GM12878 (cell line): ENCODE data around the gene SPTBN2. TPM values are rescaled to one million over a fixed set of nuclear protein-coding genes. Genes with fewer than 3 reads are reported as not detected.
"Not testable (repeated sequence)": the region's sequence is repeated elsewhere in the genome, so short reads cannot be mapped to it uniquely, and the experiment has no call there.

Experiments
- ATAC-seq: fragments of 200-7000 bp; cut with Tn5 transposase; 3 replicates; pipeline ENCODE4 v1.9.1; 2020; ENCODE audit warnings: mild to moderate bottlenecking, moderate library complexity
- BruUV-seq: library from RNA; stranded (reverse); fragments of 400-500 nt; replicated peaks from 2 replicates; lab custom pipeline; 2021; lab: Mats Ljungman, UMichigan
- CTCF ChIA-PET: fragments of 300-600 bp; sonication (Branson Sonifier 250); formaldehyde crosslinking; extraction: SDS; loops from one replicate; lab custom pipeline; 2021; ENCODE audit warnings: inconsistent platforms; lab: Yijun Ruan, JAX
- POLR2A ChIA-PET: fragments of 350-600 bp; formaldehyde crosslinking; extraction: SDS; loops from one replicate; lab custom pipeline; 2021; ENCODE audit warnings: inconsistent platforms; lab: Charles Lee
- RAD21 ChIA-PET: fragments of 300-600 bp; sonication (Branson Sonifier 250); formaldehyde crosslinking; loops from one replicate; lab custom pipeline; 2023; ENCODE audit warnings: antibody characterized with exemption; ENCODE audit not compliant: unreplicated experiment; lab: Charles Lee
- SMC1A ChIA-PET: fragments of 300-600 bp; sonication (Branson Sonifier 250); formaldehyde crosslinking; loops from one replicate; lab custom pipeline; 2023; ENCODE audit not compliant: unreplicated experiment, uncharacterized antibody; lab: Charles Lee
- DNase-seq: peaks from one replicate; pipeline ENCODE4 v3.0.0-alpha.2; 2011; ENCODE audit warnings: low read depth, low spot score
- FAIRE-seq: peaks from 3 replicates; lab custom pipeline; 2011; peaks lifted over from hg19 to GRCh38; lab: Jason Lieb, UNC
- H2AFZ ChIP-seq: 2 replicates; pipeline ENCODE4 v1.6.0; 2011; ENCODE audit warnings: low read depth, low read length, control low read depth; ENCODE audit not compliant: control insufficient read depth
- H3K27ac ChIP-seq: 2 replicates; pipeline ENCODE4 v1.5.1; 2011; ENCODE audit warnings: control low read depth; ENCODE audit not compliant: control insufficient read depth, insufficient read depth
- H3K27me3 ChIP-seq, 2 experiments: replicated peaks in 1 of 2; 2 replicates each; pipeline versions ENCODE4 v1.6.0 to v1.6.1; 2011; ENCODE audit warnings: low read length in 1 of 2; ENCODE audit not compliant: control insufficient read depth in 2 of 2, insufficient read depth in 2 of 2
- H3K36me3 ChIP-seq, 2 experiments: 2 replicates each; pipeline ENCODE4 v1.5.1; 2011; ENCODE audit warnings: low read length in 1 of 2; ENCODE audit not compliant: control insufficient read depth in 2 of 2, insufficient read depth in 2 of 2
- H3K4me1 ChIP-seq: 2 replicates; pipeline ENCODE4 v1.6.1; 2011; ENCODE audit warnings: mild to moderate bottlenecking, low read length, moderate library complexity, mixed read lengths; ENCODE audit not compliant: control insufficient read depth, insufficient read depth
- H3K4me2 ChIP-seq: 2 replicates; pipeline ENCODE4 v1.6.0; 2011; ENCODE audit warnings: control low read depth; ENCODE audit not compliant: control insufficient read depth, insufficient read depth
- H3K4me3 ChIP-seq: fragments of 200-600 bp; sonication (generic); 2 replicates; pipeline ENCODE4 v1.5.1; 2016
- H3K79me2 ChIP-seq: 2 replicates; pipeline ENCODE4 v1.6.0; 2011; ENCODE audit warnings: low read length; ENCODE audit not compliant: control insufficient read depth, insufficient read depth
- H3K9ac ChIP-seq: 2 replicates; pipeline ENCODE4 v1.8.0; 2011; ENCODE audit warnings: low read length, control low read depth, mixed read lengths; ENCODE audit not compliant: control insufficient read depth, insufficient read depth
- H3K9me3 ChIP-seq: replicated peaks from 3 replicates; pipeline ENCODE4 v1.5.1; 2011; ENCODE audit warnings: mild to moderate bottlenecking, low read length; ENCODE audit not compliant: control insufficient read depth, insufficient read depth
- H4K20me1 ChIP-seq: 2 replicates; pipeline ENCODE4 v1.6.0; 2011; ENCODE audit not compliant: control insufficient read depth, insufficient read depth
- CREB1 ChIP-seq: IDR thresholded peaks from 2 replicates; pipeline ENCODE4 v1.6.1; 2012; ENCODE audit warnings: low read depth, mild to moderate bottlenecking, inconsistent platforms
- EGR1 ChIP-seq, 2 experiments: IDR thresholded peaks; 1 replicate in 1 of 2; 2 replicates in 1 of 2; pipeline ENCODE4 v1.6.1; 2011 to 2012; ENCODE audit warnings: low read depth in 2 of 2, low read length in 2 of 2, borderline replicate concordance in 1 of 2, mild to moderate bottlenecking in 1 of 2, moderate library complexity in 1 of 2
- SMARCA5 ChIP-seq: fragments of 450-650 bp; IDR thresholded peaks from 2 replicates; pipeline ENCODE4 v1.6.1; 2017; ENCODE audit warnings: mild to moderate bottlenecking
- SREBF2 ChIP-seq: IDR thresholded peaks from 2 replicates; pipeline ENCODE4 v1.6.1; 2012; ENCODE audit warnings: mild to moderate bottlenecking, low read length
- WGBS: methylation state at CpG from one replicate; pipeline ENCODE4 v1.1.6; 2016; ENCODE audit warnings: low lambda C conversion rate; ENCODE audit not compliant: insufficient replicate concordance, insufficient coverage; ENCODE audit errors: missing lambda C conversion rate; 5-methylcytosine and 5-hydroxymethylcytosine counted together
- in situ Hi-C: fragments of 300-500 bp; cut with MboI; formaldehyde crosslinking; loops from 9 replicates; pipeline ENCODE4 v1.14.3; 2018; ENCODE audit warnings: mixed read lengths
- intact Hi-C: fragments of 100-400 bp; cut with micrococcal nuclease; formaldehyde crosslinking; loops from one replicate; pipeline ENCODE4 v1.14.2; 2022; ENCODE audit not compliant: unreplicated experiment
- polyA plus RNA-seq, 11 experiments: library from polyadenylated mRNA; depleted of rRNA in 4 of 11; unstranded in 6 of 11; stranded (reverse) in 5 of 11; fragments of >200 nt; fragmentation: Nextera tagmentation in 4 of 11; fragmentation: Illumina TruSeq in 1 of 11; extraction: Ambion mirVana in 4 of 11; extraction: Trizol in 1 of 11; gene quantifications; 1 replicate in 1 of 11; 2 replicates in 10 of 11; pipeline versions ENCODE4 v1.2.1 to v1.2.3, GENCODE V29; 2011 to 2016; ENCODE audit warnings: inconsistent platforms in 2 of 11, missing spikeins in 2 of 11, low read depth in 1 of 11
- total RNA-seq, 4 experiments: library from RNA; depleted of rRNA in 3 of 4; stranded (reverse); fragments of >200 nt in 3 of 4; fragmentation: Illumina TruSeq in 1 of 4; extraction: Trizol in 1 of 4; gene quantifications; 2 replicates each; pipeline versions ENCODE4 v1.2.1 to v1.2.3, GENCODE V29; 2013 to 2021
- TF ChIP-seq, protein P1 (sequence below): IDR thresholded peaks from 2 replicates; pipeline ENCODE4 v1.6.1; 2011; ENCODE audit warnings: borderline replicate concordance, low read depth, mild to moderate bottlenecking, moderate library complexity, mixed read lengths, low read length; ENCODE audit not compliant: insufficient read depth; ENCODE audit errors: extremely low read length
- TF ChIP-seq, protein P2 (sequence below), 3 experiments: IDR thresholded peaks in 2 of 3; conservative IDR thresholded peaks in 1 of 3; 2 replicates each; pipeline ENCODE4 v1.5.1; 2011; ENCODE audit warnings: low read depth in 3 of 3, low read length in 3 of 3, mild to moderate bottlenecking in 3 of 3, control low read depth in 2 of 3, moderate library complexity in 2 of 3, inconsistent platforms in 1 of 3, mixed read lengths in 1 of 3; ENCODE audit not compliant: control insufficient read depth in 2 of 3, insufficient read depth in 1 of 3; ENCODE audit errors: extremely low read depth in 1 of 3
- TF ChIP-seq, protein P3 (sequence below): fragments of 450-650 bp; IDR thresholded peaks from 2 replicates; pipeline ENCODE4 v1.6.1; 2017; ENCODE audit warnings: mild to moderate bottlenecking, moderate library complexity

Gene SPTBN2
- total and polyA plus RNA-seq, 10 of the 15 experiments (the other 5 are each of a cell fraction or from before 2014, with no cell fraction given), result 0.38 to 1.0 (median 0.69) TPM; not detected in 5

- ATAC-seq, RAD21 ChIA-PET, H2AFZ ChIP-seq, H3K4me2 ChIP-seq, H3K9me3 ChIP-seq, H4K20me1 ChIP-seq, H3K27ac ChIP-seq, H3K36me3 ChIP-seq, DNase-seq, FAIRE-seq, POLR2A ChIA-PET, intact Hi-C loops, H3K79me2 ChIP-seq, H3K4me1 ChIP-seq, BruUV-seq, H3K4me3 ChIP-seq, H3K9ac ChIP-seq, in situ Hi-C loops: not testable (repeated sequence)
- ChIA-PET CTCF (interaction anchor here (0.6 to 0.7 kb wide), 2 partner anchors 14 to 146 kb away, joined by 3 to 5 read pairs; no protein-coding TSS in a partner anchor), SMC1A (interaction anchor here (0.7 kb wide), 2 partner anchors 45 to 181 kb away, joined by 3 to 4 read pairs; no protein-coding TSS in a partner anchor)
- peaks cover 17% of the 10 kb centered on the region in 2 experiments for H3K27me3 ChIP-seq
- WGBS, result 34% methylated on average over 5 of the region's 5 CpGs
Measured at GRCh38 chr11:66724167-66724566, 4.8 kb downstream of the SPTBN2 start.

DNA sequence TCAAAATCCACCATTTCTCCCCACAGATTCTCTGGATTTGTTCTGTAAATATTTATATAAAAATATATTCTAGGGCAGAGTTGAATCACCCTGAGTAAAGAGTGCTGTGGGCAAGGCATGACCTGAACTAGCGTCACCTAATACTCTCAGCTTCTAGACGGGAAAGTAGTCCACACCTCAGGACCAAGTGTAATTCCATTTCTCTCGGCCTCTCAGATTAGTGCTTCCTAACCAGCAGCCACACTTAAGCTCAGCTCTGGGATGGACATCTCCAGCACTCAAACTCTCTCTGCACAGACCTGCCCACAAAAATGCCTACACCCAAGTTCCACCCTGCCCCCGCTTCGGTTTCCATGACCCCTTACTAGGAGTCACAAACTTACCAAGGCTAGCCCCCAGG, 5.3 kb downstream of the SPTBN2 start:
- ChIA-PET POLR2A (no interaction called here), SMC1A (interaction anchor here (0.6 to 0.7 kb wide), 2 partner anchors 45 to 111 kb away, joined by 3 to 4 read pairs; no protein-coding TSS in a partner anchor), CTCF (interaction anchor here (0.8 kb wide), 1 partner anchor 49 kb away, joined by 3 read pairs; no protein-coding TSS in a partner anchor), RAD21 (no interaction called here)
- H4K20me1 ChIP-seq, result no peaks in the 10 kb centered on the region
- in situ Hi-C loops, result no loop called here
- DNase-seq, result no peak
- no peaks in the 10 kb centered on the region for H3K36me3 ChIP-seq
- peaks cover 12 to 14% of the 10 kb centered on the region in 2 experiments for H3K27me3 ChIP-seq
- no peak for FAIRE-seq
- WGBS, result 73% methylated on average over 5 of the region's 5 CpGs
- BruUV-seq, result no TSS peak
- no peak overlapping the region for H3K4me3 ChIP-seq
- H3K4me1 ChIP-seq, result no peaks in the 10 kb centered on the region
- H3K27ac ChIP-seq, result no peak overlapping the region
- no peak for TF ChIP-seq EGR1 (IDR thresholded peaks at IDR 0.05; ENCODE audit: borderline replicate concordance in 1 of 2, low read depth in 2 of 2, low read length in 2 of 2)
- TF ChIP-seq SREBF2, result no peak
- TF ChIP-seq SMARCA5, result no peak
- TF ChIP-seq, protein P1, sequence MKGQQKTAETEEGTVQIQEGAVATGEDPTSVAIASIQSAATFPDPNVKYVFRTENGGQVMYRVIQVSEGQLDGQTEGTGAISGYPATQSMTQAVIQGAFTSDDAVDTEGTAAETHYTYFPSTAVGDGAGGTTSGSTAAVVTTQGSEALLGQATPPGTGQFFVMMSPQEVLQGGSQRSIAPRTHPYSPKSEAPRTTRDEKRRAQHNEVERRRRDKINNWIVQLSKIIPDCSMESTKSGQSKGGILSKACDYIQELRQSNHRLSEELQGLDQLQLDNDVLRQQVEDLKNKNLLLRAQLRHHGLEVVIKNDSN, result no peak
- TF ChIP-seq CREB1, result no peak
- TF ChIP-seq, protein P2, sequence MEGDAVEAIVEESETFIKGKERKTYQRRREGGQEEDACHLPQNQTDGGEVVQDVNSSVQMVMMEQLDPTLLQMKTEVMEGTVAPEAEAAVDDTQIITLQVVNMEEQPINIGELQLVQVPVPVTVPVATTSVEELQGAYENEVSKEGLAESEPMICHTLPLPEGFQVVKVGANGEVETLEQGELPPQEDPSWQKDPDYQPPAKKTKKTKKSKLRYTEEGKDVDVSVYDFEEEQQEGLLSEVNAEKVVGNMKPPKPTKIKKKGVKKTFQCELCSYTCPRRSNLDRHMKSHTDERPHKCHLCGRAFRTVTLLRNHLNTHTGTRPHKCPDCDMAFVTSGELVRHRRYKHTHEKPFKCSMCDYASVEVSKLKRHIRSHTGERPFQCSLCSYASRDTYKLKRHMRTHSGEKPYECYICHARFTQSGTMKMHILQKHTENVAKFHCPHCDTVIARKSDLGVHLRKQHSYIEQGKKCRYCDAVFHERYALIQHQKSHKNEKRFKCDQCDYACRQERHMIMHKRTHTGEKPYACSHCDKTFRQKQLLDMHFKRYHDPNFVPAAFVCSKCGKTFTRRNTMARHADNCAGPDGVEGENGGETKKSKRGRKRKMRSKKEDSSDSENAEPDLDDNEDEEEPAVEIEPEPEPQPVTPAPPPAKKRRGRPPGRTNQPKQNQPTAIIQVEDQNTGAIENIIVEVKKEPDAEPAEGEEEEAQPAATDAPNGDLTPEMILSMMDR (IDR thresholded peaks at IDR 0.05 in 2 of 3, conservative IDR thresholded peaks at IDR 0.05 in 1 of 3; ENCODE audit: control insufficient read depth in 2 of 3, extremely low read depth in 1 of 3, insufficient read depth in 1 of 3, low read depth in 3 of 3, low read length in 3 of 3), result no peak
- TF ChIP-seq, protein P3, sequence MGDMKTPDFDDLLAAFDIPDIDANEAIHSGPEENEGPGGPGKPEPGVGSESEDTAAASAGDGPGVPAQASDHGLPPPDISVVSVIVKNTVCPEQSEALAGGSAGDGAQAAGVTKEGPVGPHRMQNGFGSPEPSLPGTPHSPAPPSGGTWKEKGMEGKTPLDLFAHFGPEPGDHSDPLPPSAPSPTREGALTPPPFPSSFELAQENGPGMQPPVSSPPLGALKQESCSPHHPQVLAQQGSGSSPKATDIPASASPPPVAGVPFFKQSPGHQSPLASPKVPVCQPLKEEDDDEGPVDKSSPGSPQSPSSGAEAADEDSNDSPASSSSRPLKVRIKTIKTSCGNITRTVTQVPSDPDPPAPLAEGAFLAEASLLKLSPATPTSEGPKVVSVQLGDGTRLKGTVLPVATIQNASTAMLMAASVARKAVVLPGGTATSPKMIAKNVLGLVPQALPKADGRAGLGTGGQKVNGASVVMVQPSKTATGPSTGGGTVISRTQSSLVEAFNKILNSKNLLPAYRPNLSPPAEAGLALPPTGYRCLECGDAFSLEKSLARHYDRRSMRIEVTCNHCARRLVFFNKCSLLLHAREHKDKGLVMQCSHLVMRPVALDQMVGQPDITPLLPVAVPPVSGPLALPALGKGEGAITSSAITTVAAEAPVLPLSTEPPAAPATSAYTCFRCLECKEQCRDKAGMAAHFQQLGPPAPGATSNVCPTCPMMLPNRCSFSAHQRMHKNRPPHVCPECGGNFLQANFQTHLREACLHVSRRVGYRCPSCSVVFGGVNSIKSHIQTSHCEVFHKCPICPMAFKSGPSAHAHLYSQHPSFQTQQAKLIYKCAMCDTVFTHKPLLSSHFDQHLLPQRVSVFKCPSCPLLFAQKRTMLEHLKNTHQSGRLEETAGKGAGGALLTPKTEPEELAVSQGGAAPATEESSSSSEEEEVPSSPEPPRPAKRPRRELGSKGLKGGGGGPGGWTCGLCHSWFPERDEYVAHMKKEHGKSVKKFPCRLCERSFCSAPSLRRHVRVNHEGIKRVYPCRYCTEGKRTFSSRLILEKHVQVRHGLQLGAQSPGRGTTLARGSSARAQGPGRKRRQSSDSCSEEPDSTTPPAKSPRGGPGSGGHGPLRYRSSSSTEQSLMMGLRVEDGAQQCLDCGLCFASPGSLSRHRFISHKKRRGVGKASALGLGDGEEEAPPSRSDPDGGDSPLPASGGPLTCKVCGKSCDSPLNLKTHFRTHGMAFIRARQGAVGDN, result no peak
- H3K79me2 ChIP-seq, result no peaks in the 10 kb centered on the region
- ATAC-seq, result no peak
- no peak overlapping the region for H3K9ac ChIP-seq
- H2AFZ ChIP-seq, result no peak overlapping the region
- intact Hi-C loops, result no loop called here
- H3K9me3 ChIP-seq, result no peaks in the 10 kb centered on the region
- no peak overlapping the region for H3K4me2 ChIP-seq
